Measurements from ENCODE around the gene PLXNA4. TPM values are rescaled to one million over a fixed set of nuclear protein-coding genes. Genes with fewer than 3 reads are reported as not detected.

PLXNA4 gene
- total RNA-seq, 1 donor from 2014 or later = 2.1 TPM

DNA sequence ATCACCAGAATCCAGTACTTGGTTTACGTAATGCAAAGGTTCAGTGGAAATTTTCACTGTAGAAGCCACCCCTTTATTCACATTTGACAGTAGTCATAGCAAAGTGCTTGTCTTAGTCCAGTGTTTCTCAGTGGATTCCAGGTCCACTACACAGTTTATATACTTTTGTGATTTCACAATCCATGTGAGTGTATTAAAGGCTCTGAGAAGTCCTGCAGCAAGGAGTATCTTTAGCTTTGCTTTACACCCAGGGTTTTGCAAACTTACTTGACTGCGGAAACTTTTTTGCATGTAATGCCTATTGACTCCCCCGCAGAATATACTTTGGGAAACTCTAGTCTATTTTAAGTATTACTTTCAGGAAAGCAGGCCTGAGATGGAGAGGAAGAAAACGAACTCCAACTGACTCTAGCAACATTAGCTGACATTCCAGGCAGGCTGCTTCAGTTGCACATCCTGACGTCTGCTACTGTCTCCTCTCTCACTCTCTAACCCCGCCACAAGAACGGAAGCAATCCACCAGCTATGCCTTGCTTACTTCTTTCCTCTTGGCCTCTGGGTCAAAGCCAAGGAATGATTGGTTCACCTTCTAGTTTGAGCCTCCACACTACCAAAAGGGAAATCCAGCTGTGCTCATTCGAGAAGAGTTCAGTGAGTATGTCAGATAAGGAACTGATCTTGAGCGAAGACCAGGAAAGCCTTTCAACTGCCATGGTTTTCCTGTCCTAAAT is 6.2 kb downstream of the PLXNA4 start:
- H3K27me3 ChIP-seq (ENCODE audit: control insufficient read depth in 3 of 3, insufficient read depth in 3 of 3, low read length in 3 of 3) = peaks cover 38 to 51% (median 44%) of the 10 kb centered on the region in 3 donors

DNA sequence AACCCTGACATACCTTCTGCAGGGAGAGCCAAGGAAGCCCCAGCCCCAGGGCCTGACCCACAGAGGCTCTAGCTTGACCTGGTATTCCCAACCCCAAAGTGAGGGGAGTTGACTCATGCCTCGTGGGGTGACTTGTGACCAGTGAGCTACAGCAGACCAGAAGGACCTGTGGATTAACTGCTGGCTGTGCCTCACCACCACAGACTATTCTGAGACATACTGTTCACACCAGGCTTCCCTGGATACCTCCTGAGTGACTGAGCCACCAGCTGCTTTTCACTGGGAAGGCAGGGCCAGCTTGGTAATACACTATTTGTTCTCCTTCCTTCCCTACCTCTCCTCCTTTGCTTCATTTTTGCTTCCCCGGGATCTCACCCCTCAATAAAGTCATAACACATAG is 7.3 kb downstream of the PLXNA4 start:
- H3K9me3 ChIP-seq (ENCODE audit: control insufficient read depth in 3 of 3, low read length in 3 of 3) = no peaks in the 10 kb centered on the region
- peaks cover 31 to 49% (median 37%) of the 10 kb centered on the region in 3 donors for H3K27me3 ChIP-seq (ENCODE audit: control insufficient read depth in 3 of 3, insufficient read depth in 3 of 3, low read length in 3 of 3)
- no peak overlapping the region for H3K27ac ChIP-seq (ENCODE audit: low read depth, low read length)
- H3K4me3 ChIP-seq (ENCODE audit: low read length in 3 of 3) = no peak overlapping the region
- no peaks in the 10 kb centered on the region for H3K36me3 ChIP-seq (ENCODE audit: control insufficient read depth in 3 of 3, insufficient read depth in 3 of 3, low read length in 3 of 3)
- no peak overlapping the region for H3K9ac ChIP-seq (ENCODE audit: low read depth in 1 of 3, low read length in 3 of 3)
- peaks cover 0 to 9% (median 2%) of the 10 kb centered on the region in 3 donors for H3K4me1 ChIP-seq (ENCODE audit: control insufficient read depth in 3 of 3, insufficient read depth in 3 of 3, low read length in 3 of 3)

More for the DNA sequence above, 6.2 kb downstream of the PLXNA4 start:
- peaks cover 0 to 10% (median 3%) of the 10 kb centered on the region in 3 donors for H3K4me1 ChIP-seq (ENCODE audit: control insufficient read depth in 3 of 3, insufficient read depth in 3 of 3, low read length in 3 of 3)
- no peak overlapping the region for H3K27ac ChIP-seq (ENCODE audit: low read depth, low read length)
- no peaks in the 10 kb centered on the region for H3K36me3 ChIP-seq (ENCODE audit: control insufficient read depth in 3 of 3, insufficient read depth in 3 of 3, low read length in 3 of 3)
- H3K4me3 ChIP-seq (ENCODE audit: low read length in 3 of 3) = no peak overlapping the region
- no peak overlapping the region for H3K9ac ChIP-seq (ENCODE audit: low read depth in 1 of 3, low read length in 3 of 3)
- no peaks in the 10 kb centered on the region for H3K9me3 ChIP-seq (ENCODE audit: control insufficient read depth in 3 of 3, low read length in 3 of 3)

DNA sequence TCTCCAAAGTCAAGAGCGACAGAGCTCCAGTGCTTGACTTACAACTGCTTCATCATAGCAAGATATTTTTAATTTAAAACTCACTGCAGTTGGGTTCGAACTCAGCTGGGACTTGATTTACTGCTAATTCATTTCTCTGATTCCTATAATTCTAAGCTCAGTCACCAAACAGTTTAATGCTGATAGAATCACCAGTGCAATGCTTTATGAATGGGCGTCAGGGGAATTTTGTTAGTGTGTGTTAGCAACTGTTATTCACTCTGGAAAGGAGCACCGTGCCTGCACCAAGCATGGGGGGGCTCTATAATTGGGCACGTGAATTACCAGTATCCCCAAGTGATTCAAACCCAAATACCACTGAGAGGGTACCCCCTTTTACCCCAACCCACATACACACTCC is 10.4 kb downstream of the PLXNA4 start:
- Histone ChIP-seq H3K4me3 (ENCODE audit: low read length in 3 of 3) (no peak overlapping the region), H3K27me3 (ENCODE audit: control insufficient read depth in 3 of 3, insufficient read depth in 3 of 3, low read length in 3 of 3) (peaks cover 6 to 29% (median 9%) of the 10 kb centered on the region in 3 donors), H3K9ac (ENCODE audit: low read depth in 1 of 3, low read length in 3 of 3) (no peak overlapping the region), H3K9me3 (ENCODE audit: control insufficient read depth in 3 of 3, low read length in 3 of 3) (no peaks in the 10 kb centered on the region), H3K4me1 (ENCODE audit: control insufficient read depth in 3 of 3, insufficient read depth in 3 of 3, low read length in 3 of 3) (peaks cover 0 to 4% (median 0%) of the 10 kb centered on the region in 3 donors), H3K27ac (ENCODE audit: low read depth, low read length) (no peak overlapping the region), H3K36me3 (ENCODE audit: control insufficient read depth in 3 of 3, insufficient read depth in 3 of 3, low read length in 3 of 3) (no peaks in the 10 kb centered on the region)

DNA sequence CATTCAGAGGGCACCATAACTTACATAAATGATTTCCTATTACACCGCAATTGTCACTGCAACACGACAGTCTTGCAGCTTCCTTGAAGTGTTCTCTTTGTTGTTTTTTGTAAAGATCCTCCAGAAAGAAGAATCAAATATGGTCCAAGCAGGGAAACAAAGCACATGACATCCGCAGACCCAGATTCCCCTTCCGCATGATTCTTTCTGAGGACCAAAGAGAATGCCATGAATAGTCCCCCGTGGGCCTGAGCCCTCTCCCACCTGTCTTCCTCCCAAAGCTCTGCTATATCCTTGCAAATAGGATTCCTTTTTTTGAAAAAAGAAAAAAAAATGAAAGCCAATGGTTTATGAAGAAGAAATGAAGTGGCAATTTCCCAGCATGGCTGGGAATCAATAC is 10.8 kb downstream of the PLXNA4 start:
- peaks cover 3 to 32% (median 9%) of the 10 kb centered on the region in 3 donors for H3K27me3 ChIP-seq (ENCODE audit: control insufficient read depth in 3 of 3, insufficient read depth in 3 of 3, low read length in 3 of 3)
- H3K4me3 ChIP-seq (ENCODE audit: low read length in 3 of 3) = no peak overlapping the region
- H3K9me3 ChIP-seq (ENCODE audit: control insufficient read depth in 3 of 3, low read length in 3 of 3) = no peaks in the 10 kb centered on the region
- H3K9ac ChIP-seq (ENCODE audit: low read depth in 1 of 3, low read length in 3 of 3) = no peak overlapping the region
- H3K36me3 ChIP-seq (ENCODE audit: control insufficient read depth in 3 of 3, insufficient read depth in 3 of 3, low read length in 3 of 3) = no peaks in the 10 kb centered on the region
- H3K4me1 ChIP-seq (ENCODE audit: control insufficient read depth in 3 of 3, insufficient read depth in 3 of 3, low read length in 3 of 3) = peaks cover 0 to 4% (median 0%) of the 10 kb centered on the region in 3 donors
- H3K27ac ChIP-seq (ENCODE audit: low read depth, low read length) = no peak overlapping the region

DNA sequence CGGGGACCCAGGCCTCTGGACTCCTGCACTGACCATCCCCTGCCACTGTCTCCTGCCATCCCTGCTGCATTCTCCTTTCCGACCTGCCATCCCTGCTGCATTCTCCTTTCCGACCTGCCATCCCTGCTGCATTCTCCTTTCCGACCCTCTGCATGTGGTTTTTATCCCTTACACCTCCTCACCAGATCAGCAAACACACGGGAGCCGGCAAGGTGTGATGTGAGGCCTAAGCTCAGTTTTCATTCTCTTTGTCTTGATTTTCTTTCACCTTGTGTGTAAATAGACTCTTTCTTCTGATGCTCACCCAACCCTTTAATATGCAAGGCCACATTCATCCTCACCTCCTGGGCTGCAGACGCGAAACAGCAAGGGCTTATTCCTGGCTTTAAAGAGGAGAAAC is 11.4 kb downstream of the PLXNA4 start:
- Histone ChIP-seq H3K9ac (ENCODE audit: low read depth in 1 of 3, low read length in 3 of 3) (no peak overlapping the region), H3K4me3 (ENCODE audit: low read length in 3 of 3) (no peak overlapping the region), H3K9me3 (ENCODE audit: control insufficient read depth in 3 of 3, low read length in 3 of 3) (no peaks in the 10 kb centered on the region), H3K27ac (ENCODE audit: low read depth, low read length) (no peak overlapping the region), H3K36me3 (ENCODE audit: control insufficient read depth in 3 of 3, insufficient read depth in 3 of 3, low read length in 3 of 3) (no peaks in the 10 kb centered on the region), H3K4me1 (ENCODE audit: control insufficient read depth in 3 of 3, insufficient read depth in 3 of 3, low read length in 3 of 3) (peaks cover 0 to 4% (median 0%) of the 10 kb centered on the region in 3 donors), H3K27me3 (ENCODE audit: control insufficient read depth in 3 of 3, insufficient read depth in 3 of 3, low read length in 3 of 3) (peaks cover 3 to 30% (median 9%) of the 10 kb centered on the region in 3 donors)

DNA sequence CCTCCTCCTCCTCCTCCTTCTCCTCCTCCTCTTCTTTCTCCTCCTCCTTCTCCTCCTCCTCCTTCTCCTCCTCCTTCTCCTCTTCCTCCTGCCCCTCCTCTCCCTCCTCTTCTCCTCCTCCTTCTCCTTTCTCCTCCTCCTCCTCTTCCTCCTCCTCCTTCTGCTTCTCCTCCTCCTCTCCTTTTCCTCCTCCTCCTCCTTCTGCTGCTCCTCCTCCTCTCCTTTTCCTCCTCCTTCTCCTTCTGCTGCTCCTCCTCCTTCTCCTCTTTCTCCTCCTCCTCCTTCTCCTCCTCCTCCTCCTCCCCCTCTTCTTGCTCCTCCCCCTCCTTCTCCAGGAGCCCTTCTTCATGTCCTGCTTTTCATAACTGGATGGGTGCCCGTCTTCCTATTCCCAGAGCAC is 12.2 kb downstream of the PLXNA4 start:
- Histone ChIP-seq H3K36me3 (ENCODE audit: control insufficient read depth in 3 of 3, insufficient read depth in 3 of 3, low read length in 3 of 3) (no peaks in the 10 kb centered on the region), H3K27me3 (ENCODE audit: control insufficient read depth in 3 of 3, insufficient read depth in 3 of 3, low read length in 3 of 3) (peaks cover 3 to 30% (median 9%) of the 10 kb centered on the region in 3 donors), H3K27ac (ENCODE audit: low read depth, low read length) (no peak overlapping the region), H3K4me1 (ENCODE audit: control insufficient read depth in 3 of 3, insufficient read depth in 3 of 3, low read length in 3 of 3) (peaks cover 0 to 4% (median 0%) of the 10 kb centered on the region in 3 donors), H3K4me3 (ENCODE audit: low read length in 3 of 3) (no peak overlapping the region), H3K9me3 (ENCODE audit: control insufficient read depth in 3 of 3, low read length in 3 of 3) (no peaks in the 10 kb centered on the region), H3K9ac (ENCODE audit: low read depth in 1 of 3, low read length in 3 of 3) (no peak overlapping the region)

DNA sequence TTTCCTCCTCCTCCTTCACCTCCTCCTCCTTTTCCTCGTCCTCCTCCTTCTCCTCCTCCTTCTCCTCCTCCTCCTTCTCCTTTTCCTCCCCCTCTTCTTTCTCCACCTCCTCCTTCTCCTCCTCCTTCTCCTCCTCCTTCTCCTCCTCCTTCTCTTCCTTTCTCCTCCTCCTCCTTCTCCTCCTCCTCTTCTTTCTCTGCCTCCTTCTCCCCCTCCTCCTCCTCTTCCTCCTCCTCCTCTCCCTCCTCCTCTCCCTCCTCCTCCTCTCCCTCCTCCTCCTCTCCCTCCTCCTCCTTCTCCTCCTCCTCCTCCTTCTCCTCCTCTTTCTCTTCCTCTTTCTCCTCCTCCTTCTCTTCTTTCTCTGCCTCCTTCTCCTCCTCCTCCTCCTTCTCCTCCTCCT is 13.6 kb downstream of the PLXNA4 start:
- no peak overlapping the region for H3K9ac ChIP-seq (ENCODE audit: low read depth in 1 of 3, low read length in 3 of 3)
- H3K4me3 ChIP-seq (ENCODE audit: low read length in 3 of 3) = no peak overlapping the region
- no peaks in the 10 kb centered on the region for H3K36me3 ChIP-seq (ENCODE audit: control insufficient read depth in 3 of 3, insufficient read depth in 3 of 3, low read length in 3 of 3)
- H3K4me1 ChIP-seq (ENCODE audit: control insufficient read depth in 3 of 3, insufficient read depth in 3 of 3, low read length in 3 of 3) = no peaks in the 10 kb centered on the region
- H3K27me3 ChIP-seq (ENCODE audit: control insufficient read depth in 3 of 3, insufficient read depth in 3 of 3, low read length in 3 of 3) = peaks cover 3 to 30% (median 9%) of the 10 kb centered on the region in 3 donors
- no peaks in the 10 kb centered on the region for H3K9me3 ChIP-seq (ENCODE audit: control insufficient read depth in 3 of 3, low read length in 3 of 3)
- H3K27ac ChIP-seq (ENCODE audit: low read depth, low read length) = no peak overlapping the region

DNA sequence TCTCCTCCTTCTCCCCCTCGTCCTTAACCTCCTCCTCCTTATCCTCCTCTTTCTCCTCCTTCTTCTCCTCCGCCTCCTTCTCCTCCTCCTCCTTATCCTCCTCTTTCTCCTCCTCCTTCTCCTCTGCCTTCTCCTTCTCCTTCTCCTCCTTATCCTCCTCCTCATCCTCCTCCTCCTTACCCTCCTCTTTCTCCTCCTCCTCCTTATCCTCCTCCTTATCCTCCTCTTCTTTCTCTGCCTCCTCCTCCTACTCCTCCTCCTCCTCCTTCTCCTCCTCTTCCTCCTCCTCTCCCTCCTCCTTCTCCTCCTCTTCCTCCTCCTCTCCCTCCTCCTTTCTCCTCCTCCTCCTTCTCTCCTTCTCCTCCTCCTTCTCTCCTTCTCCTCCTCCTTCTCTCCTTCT is 14.5 kb downstream of the PLXNA4 start:
- no peak overlapping the region for H3K9ac ChIP-seq (ENCODE audit: low read depth in 1 of 3, low read length in 3 of 3)
- H3K27me3 ChIP-seq (ENCODE audit: control insufficient read depth in 3 of 3, insufficient read depth in 3 of 3, low read length in 3 of 3) = peaks cover 3 to 27% (median 9%) of the 10 kb centered on the region in 3 donors
- H3K9me3 ChIP-seq (ENCODE audit: control insufficient read depth in 3 of 3, low read length in 3 of 3) = no peaks in the 10 kb centered on the region
- no peak overlapping the region for H3K27ac ChIP-seq (ENCODE audit: low read depth, low read length)
- no peaks in the 10 kb centered on the region for H3K36me3 ChIP-seq (ENCODE audit: control insufficient read depth in 3 of 3, insufficient read depth in 3 of 3, low read length in 3 of 3)
- no peaks in the 10 kb centered on the region for H3K4me1 ChIP-seq (ENCODE audit: control insufficient read depth in 3 of 3, insufficient read depth in 3 of 3, low read length in 3 of 3)
- H3K4me3 ChIP-seq (ENCODE audit: low read length in 3 of 3) = no peak overlapping the region

DNA sequence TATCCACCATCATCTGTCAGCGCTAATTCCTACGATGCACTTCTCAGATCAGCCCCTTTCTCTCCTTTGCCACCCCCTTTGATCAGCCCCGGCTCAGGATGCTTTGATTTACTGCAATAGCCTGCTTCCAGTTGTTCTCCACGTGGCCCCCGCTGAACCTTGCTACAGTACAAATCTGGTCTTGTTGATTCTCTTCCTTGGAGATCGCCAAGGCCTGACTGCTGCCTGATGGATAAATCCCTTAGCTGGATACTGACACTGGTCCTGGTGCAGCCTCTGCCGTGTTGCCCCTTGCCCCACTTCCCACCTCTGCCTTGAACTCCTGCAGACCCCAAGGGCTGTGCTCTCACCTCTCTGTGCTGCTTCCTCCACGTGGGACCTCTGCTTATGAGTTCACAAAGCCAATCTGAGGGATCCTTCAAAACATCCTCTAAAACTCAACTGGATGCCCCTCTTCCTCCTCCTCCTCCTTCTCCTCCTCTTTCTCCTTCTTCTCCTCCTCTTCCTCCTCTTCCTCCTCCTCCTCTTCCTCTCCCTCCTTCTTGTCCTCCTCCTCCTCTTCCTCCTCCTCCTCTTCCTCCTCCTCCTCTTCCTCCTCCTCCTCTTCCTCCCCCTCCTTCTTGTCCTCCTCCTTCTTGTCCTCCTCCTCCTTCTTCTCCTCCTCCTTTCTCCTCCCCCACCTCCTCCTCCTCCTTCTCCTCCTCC is 15.3 kb downstream of the PLXNA4 start:
- Histone ChIP-seq H3K27me3 (ENCODE audit: control insufficient read depth in 3 of 3, insufficient read depth in 3 of 3, low read length in 3 of 3) (peaks cover 3 to 27% (median 6%) of the 10 kb centered on the region in 3 donors), H3K9ac (ENCODE audit: low read depth in 1 of 3, low read length in 3 of 3) (no peak overlapping the region), H3K9me3 (ENCODE audit: control insufficient read depth in 3 of 3, low read length in 3 of 3) (no peaks in the 10 kb centered on the region), H3K4me3 (ENCODE audit: low read length in 3 of 3) (no peak overlapping the region), H3K27ac (ENCODE audit: low read depth, low read length) (no peak overlapping the region), H3K36me3 (ENCODE audit: control insufficient read depth in 3 of 3, insufficient read depth in 3 of 3, low read length in 3 of 3) (no peaks in the 10 kb centered on the region), H3K4me1 (ENCODE audit: control insufficient read depth in 3 of 3, insufficient read depth in 3 of 3, low read length in 3 of 3) (no peaks in the 10 kb centered on the region)

DNA sequence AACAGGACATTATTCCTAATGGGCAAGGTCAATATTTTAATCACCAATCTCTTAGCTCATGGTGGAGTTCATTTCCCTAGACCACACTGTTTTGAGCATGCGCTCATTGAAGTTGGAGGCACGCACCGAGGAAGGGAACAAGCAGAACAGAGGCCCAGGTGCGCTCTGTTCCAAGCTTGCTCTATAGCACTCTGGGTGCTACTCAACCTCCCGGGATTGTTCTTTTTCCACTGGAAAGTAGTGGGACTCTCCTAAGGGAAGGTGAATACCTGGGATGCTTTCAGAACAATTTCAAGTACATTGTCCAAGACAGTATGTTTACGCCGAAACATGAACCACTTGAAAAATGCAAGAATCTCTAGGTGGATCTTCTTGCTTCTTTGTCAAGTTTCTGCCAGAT is 16.2 kb downstream of the PLXNA4 start:
- H3K4me1 ChIP-seq (ENCODE audit: control insufficient read depth in 3 of 3, insufficient read depth in 3 of 3, low read length in 3 of 3) = no peaks in the 10 kb centered on the region
- no peaks in the 10 kb centered on the region for H3K36me3 ChIP-seq (ENCODE audit: control insufficient read depth in 3 of 3, insufficient read depth in 3 of 3, low read length in 3 of 3)
- H3K4me3 ChIP-seq (ENCODE audit: low read length in 3 of 3) = no peak overlapping the region
- H3K9ac ChIP-seq (ENCODE audit: low read depth in 1 of 3, low read length in 3 of 3) = no peak overlapping the region
- peaks cover 3 to 22% (median 3%) of the 10 kb centered on the region in 3 donors for H3K27me3 ChIP-seq (ENCODE audit: control insufficient read depth in 3 of 3, insufficient read depth in 3 of 3, low read length in 3 of 3)
- H3K9me3 ChIP-seq (ENCODE audit: control insufficient read depth in 3 of 3, low read length in 3 of 3) = no peaks in the 10 kb centered on the region
- no peak overlapping the region for H3K27ac ChIP-seq (ENCODE audit: low read depth, low read length)

Measured in skeletal muscle tissue (tissue), 4 donors.